GM12801 (cell line): ENCODE results near the gene POLDIP3.

Experiments
- CTCF ChIP-seq: IDR thresholded peaks from one replicate; pipeline ENCODE4 v1.5.1; 2011; ENCODE audit warnings: control low read depth; ENCODE audit not compliant: insufficient read length; ENCODE audit errors: extremely low read depth

The POLDIP3 gene

GRCh38 chr22:42562684-42563083 lies 52.0 kb downstream of the POLDIP3 start:
- no peak for TF ChIP-seq CTCF

- TF ChIP-seq CTCF: no peak
Observed at GRCh38 chr22:42562279-42562678, 52.4 kb downstream of the POLDIP3 start.

- no peak for TF ChIP-seq CTCF
Observed at GRCh38 chr22:42561856-42562255, 52.8 kb downstream of the POLDIP3 start.

GRCh38 chr22:42560781-42561180 lies 53.9 kb downstream of the POLDIP3 start:
- no peak for TF ChIP-seq CTCF

GRCh38 chr22:42560381-42560780 lies 54.3 kb downstream of the POLDIP3 start:
- TF ChIP-seq CTCF: no peak

GRCh38 chr22:42553475-42554361 lies 61.0 kb downstream of the POLDIP3 start, which contains the start of gene SERHL2:
TSS of gene SERHL2 (plus strand) at chr22:42553956. CDS start at chr22:42554021, 65 bp downstream.
- no peak for TF ChIP-seq CTCF

GRCh38 chr22:42549331-42550060 lies 65.2 kb downstream of the POLDIP3 start:
- TF ChIP-seq CTCF: no peak
